ENCODE results near the gene RPLP2.

DNA sequence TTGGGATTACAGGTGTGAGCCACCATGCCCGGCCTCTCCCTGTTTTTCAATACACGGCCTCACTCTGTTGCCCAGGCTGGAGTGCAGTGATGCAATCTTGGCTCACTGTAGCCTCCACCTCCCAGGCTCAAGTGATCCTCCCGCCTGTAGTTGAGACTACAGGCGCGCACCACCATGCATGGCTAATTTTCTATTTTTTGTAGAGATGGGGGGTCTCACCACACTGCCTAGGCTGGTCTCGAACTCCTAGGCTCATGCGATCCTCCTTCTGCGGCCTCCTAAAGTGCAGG, 44.0 kb upstream of the RPLP2 start:
- TF ChIP-seq POLR2A (IDR thresholded peaks at IDR 0.05; ENCODE audit: low read length) (no peak), GATA1 (IDR thresholded peaks at IDR 0.05; ENCODE audit: low read depth, low read length) (no peak)
